Measurements from ENCODE around the gene NRXN3. TPM values are rescaled to one million over a fixed set of nuclear protein-coding genes. Genes with fewer than 3 reads are reported as not detected.

The NRXN3 gene
- total RNA-seq, 1 donor from 2014 or later = 8.7 TPM

DNA sequence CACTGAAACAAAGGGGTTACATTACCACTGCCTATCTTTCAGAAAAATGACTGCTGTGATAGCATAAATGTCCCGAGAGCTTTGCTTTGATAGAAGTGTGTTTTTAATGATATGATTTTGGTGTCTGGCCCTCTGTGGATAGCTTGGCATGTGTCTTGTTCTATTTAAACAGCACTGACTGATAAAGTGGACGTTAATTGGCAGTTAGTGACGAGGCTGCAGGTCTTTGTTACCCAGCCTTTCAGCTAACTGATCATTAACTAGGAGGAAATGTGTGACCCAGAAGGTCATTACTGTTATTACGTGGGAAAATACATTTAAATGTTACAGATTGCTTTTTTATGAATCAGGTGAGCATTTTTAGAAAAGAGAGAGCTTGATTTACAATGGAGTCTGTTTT, 1612.9 kb downstream of the NRXN3 start:
- no peak for DNase-seq (ENCODE audit: low spot score)

DNA sequence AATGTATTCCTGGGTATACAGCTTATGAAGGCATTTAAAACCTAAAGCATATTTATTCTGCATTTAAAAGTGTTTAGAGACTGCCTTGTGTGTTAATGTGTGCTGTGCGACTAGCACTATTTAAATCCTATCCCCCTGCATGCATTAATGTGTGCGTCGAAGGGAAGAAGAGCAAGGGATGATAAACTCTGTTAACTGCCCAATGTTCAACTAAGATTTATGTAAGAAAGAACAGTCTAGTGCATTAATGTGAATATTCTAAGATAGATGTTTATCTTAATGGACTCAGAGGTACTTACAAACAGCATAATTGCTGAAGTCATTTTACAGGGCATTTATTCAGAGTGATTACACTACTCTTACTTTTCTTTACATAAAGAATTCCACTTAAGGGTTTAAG, 1616.3 kb downstream of the NRXN3 start:
- DNase-seq (ENCODE audit: low spot score) = no peak

DNA sequence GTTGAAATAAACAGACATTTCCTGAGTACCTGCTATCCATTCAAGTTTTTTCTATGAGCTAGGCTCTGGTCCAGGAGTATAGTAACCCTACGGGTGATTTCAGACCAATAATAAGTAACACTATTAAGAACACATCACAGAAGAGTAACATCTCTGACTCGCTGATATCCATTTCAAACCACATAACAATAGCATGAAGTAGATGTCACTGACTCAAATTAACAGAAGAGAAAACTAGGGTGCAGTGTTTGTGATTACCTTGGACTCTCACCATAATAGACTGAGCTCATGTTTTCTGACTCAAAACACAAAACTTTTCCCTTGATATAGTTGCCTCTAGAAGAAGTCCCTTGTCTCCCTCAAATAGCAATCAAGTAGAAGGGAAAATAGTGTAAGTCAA, 1618.2 kb downstream of the NRXN3 start:
- DNase-seq (ENCODE audit: low spot score) = no peak

DNA sequence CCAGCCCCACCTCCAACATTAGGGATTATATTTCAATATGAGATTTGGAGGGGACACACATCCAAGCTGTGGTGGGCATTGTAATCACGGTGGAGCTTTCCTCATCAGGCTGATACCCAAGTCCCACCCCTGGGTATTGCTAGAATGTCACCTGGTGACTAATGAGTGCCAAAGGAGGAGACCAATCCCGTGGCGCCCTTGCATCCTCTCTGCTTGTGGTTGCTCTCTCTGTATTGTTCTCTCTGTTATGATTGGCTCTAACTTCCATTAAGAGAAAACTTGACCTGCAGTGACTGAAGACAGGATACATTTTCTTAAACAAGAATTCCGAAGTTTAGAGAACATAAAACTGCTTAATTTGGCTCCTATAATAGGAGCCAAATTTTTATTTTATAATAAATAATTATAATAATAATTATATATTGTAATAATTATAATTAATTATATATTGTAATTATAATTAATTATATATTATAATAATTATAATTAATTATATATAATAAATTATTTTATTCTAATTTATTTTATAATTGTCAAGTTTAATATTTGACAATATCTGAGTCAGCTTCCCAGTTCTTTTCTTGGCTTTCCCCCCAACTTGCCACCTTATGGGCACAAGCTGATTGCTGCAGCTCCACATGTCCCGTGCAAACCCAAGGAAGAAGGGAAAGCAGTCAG, 1621.0 kb downstream of the NRXN3 start:
- DNase-seq (ENCODE audit: low spot score) = no peak

DNA sequence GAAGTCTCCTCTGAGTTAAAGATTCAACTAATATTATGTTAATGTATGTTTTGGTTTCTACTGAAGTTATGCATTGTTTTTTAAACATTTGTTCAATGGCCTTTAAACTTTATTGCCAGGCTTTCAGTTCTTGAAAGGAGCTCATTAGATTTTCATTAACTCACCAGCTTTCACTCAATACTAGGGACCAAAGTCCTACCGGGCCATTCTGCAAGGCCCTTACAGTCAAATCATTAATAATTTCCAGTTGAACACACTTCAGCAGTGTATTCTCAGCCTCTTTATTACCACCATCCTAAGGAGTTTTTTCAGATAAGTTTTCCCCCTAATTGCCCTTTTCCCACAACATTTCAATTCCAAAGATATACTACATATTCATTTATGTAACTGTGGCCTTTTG, 1631.9 kb downstream of the NRXN3 start:
- DNase-seq (ENCODE audit: low spot score) = no peak

DNA sequence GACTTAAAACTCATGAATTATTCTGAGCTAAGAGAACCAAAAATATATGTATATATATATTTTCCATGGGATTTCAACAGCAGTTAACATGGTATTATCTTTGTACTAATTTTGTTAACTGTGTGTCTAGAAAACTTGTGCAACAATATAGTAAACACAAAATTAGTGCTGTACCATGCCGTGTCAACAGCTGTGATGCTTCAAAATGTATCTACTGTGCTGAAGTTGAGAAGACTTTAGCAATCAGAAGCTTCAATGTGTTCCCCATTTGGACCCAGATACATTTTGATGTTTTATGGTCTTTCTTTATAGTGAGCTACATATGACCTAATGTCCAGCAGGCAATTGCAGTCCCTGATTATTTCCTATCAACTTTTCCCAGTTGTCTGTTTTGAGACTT, 1635.5 kb downstream of the NRXN3 start:
- DNase-seq (ENCODE audit: low spot score) = no peak

DNA sequence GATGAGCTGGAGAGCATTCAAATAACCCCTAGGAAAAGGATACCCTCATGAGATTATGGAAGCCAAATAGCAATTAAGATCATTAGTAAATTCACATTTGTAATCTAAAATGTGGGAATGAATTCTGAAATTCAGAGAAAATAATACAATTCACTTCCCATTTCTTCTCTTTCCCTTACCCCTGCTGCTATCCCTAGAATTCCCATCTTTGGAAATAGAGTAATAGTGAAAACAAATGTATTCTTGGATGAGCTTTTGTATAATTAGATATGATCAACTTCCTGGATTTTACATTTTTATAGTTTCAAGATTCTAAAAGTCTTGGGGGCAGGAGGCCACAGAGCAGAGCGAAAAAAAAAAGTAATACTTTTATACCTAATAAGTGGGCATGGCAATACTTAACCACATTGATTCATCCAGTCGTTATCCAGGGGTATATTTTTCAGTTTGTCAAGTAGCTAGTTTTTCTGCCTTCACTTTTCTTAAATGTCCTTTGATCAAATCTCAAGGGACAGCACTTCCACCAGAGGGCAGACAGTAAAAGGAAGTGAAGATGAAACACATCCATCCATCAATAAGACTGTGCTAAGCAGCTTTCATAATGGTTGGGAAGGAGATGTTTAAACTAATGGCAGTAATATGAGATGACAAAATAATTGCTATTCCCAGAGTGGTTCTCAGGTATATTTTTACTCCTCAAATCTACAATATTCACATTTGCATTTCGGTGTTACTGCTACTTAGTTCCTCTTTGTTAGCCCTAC, 1639.9 kb downstream of the NRXN3 start:
- no peak for DNase-seq (ENCODE audit: low spot score)

DNA sequence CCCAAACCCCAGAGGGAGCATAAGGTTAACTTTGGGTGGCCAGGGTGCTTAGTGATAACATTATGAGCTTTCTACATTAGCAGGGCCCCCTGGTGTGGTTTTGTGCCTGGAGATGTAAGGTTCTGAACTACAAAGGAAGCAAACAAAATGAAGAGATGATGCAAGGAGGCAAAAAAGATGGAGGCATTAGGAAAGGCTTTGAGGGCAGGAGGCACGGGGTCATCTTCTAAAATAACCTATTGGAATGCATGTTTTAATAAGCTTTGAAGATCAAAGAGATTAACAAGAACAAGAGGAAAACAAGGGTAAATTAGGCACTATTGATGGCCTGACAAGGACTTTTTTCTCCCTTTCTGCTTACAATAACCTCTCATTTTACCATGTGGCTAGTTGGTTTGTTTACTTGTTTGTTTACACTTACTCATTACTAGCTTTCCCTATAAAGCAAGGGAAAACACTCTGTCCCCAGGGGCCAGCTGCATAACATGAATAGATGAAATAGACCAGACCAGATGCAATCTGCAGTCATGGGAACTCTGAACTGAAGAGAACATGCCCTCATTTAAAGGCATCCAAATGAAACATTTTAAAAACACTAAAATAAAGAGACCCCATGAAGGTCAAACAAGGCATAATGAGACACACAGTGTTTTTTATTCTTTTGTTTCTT, 1650.8 kb downstream of the NRXN3 start:
- DNase-seq (ENCODE audit: low spot score) = no peak

DNA sequence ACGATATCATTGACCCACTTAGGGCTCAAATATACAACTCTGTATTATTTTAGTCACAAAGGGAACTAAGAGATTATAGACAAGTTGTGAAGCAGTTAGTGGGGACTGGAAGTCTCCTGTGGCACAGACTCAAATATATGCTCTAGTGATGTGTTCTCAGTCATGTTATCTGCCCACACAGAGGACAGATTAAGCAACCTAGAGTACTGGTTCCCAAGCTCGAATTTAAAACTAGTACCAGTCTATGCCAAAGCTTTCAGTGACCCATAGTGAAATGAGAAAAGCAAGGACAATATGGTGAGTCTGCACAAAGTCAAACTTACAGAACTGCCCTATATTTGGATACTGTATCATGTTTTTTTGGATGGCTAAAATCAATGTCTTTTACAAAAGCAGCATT, 1651.9 kb downstream of the NRXN3 start:
- no peak for DNase-seq (ENCODE audit: low spot score)

DNA sequence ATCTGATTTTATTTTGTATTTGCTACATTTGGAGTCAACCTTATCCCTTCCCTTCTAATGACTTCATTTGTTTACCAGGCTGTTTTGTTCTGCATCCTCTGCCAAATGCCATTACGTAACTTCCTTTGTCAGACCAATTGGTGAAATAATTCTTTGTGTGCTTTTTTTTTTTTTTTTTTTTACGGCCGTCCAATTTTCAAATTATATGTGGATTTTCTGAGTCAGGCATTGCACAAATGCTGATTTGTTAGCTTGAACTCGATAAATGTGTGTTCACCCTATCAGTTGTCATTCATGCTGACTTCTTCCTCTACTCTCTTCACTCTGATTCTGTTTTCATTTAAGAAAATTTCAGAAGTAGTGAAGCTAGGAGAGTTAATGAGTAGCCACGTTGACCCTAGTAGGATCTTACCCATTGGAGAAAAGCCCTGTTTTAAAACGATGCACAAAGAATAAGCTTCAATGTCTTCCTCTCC, 1654.9 kb downstream of the NRXN3 start:
- no peak for DNase-seq (ENCODE audit: low spot score)

DNA sequence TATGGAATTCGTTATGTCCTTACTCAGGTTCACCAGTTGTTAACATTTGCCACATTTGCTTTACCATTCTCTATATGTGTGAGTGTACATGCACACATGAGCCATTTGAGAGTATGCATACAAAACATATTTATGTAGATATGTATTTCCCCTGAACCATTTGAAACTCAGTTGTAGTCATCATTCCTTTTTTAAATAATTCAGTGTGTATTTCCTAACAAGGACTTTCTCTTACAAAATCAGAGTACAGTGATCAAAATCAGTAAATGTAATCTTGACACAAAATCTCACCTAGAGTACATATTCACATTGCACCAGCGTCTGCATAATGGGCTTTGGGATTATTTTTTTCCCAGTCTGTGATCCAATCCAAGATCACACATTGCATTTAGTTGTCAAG, 1656.2 kb downstream of the NRXN3 start:
- DNase-seq (ENCODE audit: low spot score) = no peak

DNA sequence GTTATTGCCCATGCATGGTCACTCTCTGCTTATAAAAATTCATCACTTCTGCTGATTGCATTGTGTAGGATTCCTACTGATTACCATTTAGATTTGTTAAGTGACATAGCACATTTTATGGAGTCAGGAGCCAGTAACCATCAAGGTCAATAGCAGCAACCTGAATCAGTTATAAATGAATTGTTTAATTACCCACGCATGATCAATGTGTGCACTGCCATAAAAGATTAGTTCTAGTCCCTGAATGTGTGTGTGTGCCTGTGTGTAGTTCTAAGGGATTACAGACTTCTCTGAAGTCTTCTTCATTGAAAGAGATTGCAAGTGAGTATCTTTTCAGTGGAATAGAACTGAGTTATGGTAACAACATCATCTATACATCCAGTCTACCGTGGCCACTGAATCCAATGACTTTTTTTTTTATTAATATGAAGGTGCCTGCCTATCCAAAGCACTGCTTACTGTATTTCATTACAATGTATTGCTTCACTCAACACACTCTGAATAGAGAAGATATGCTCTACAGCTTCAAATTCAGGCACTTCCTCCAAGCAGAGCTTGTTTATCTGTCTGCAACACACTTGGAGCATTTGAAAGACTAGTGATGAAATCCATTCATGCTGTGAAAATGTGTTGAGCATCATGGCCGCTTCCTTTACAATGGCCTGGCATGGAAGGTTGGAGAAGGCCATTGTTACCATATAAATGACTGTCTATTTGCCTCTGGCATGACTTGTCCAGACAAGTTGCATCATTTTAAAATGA, 1659.4 kb downstream of the NRXN3 start:
- DNase-seq (ENCODE audit: low spot score) = no peak

DNA sequence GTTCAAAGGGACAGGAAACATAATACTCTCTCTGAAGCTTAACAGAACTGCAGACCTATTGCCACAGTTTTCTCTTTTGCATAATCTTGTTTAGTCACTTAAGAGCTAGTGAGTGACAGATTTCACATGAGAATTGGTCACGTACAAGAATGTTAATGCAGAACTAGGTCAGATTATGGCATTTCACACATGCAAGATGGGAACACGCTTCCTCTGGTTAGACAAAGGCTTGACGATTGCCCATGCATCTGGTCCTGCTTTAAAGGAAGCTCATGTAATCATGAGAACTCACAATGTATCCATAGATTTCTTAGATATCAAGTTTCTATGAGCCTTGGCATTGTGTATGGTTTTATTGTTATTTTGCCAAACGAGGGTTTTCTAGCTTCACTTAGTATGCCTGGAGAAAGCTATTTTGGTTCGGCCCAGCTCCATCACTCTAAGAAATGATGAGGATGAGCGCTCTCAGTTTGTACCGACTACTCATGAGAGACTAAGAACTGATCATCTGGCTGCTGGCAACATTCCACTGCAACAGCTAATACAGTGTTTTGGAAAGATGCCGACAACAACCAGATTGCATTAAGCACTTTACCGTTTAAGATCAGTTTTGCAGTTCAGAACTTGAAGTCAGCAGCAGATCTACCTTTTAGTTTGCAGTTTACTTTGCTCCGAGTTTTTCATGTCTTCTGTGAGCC, 1661.2 kb downstream of the NRXN3 start:
- DNase-seq (ENCODE audit: low spot score) = peak; percentile 54

DNA sequence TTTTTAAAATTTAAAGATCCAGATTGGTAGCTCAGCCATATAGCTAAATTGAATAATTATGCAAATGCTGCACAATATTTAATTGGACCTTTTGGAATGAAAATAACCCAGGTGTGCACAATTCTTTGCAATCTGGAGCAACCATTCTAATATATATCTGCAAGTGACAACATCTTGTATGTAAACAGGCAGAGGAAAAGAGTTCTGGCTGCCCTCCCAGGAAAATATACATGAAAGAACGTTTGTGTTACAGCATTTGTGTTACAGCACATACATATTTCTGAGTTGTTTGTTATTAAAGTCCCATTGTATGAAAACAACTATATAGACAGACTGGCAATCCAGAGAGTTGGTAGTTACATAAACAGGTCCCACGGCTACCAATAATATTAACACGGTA, 1663.6 kb downstream of the NRXN3 start:
- no peak for DNase-seq (ENCODE audit: low spot score)

DNA sequence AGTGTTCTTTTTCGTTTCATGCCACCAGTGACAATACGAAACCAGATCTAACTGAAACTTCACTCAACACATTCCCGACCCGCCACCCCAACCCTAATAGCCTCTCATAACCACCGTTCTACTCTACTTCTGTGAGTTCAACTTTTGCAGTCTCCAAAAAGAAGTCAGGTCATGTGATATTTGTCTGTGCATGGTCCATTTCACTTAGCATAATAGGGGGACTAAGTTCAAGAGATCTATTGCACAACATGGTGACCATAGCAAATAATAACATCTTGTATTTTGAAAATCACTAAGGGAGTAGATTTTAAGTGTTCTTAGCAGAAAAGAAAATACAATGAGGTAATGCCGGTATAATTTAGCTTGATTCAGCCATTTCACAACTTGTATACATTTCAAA, 1664.7 kb downstream of the NRXN3 start:
- no peak for DNase-seq (ENCODE audit: low spot score)

DNA sequence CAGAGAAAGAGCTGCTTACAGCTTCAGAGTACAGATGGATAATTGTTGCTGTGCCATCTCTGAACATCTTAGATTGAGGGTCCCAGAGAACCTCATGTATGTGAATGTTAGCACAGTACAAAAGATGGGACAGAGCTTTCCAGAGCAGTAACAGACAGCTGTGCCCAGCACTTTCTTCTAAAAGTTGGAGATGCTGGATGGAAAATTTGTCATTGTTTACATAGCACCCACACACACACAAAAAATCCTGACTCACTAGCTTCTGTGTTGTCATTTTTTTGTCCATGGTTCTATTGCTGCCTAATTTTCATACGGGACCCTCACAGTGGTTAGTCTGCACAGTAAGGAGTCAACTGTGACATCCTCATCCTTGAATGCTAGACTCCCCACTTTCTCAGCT, 1666.4 kb downstream of the NRXN3 start:
- no peak for DNase-seq (ENCODE audit: low spot score)

DNA sequence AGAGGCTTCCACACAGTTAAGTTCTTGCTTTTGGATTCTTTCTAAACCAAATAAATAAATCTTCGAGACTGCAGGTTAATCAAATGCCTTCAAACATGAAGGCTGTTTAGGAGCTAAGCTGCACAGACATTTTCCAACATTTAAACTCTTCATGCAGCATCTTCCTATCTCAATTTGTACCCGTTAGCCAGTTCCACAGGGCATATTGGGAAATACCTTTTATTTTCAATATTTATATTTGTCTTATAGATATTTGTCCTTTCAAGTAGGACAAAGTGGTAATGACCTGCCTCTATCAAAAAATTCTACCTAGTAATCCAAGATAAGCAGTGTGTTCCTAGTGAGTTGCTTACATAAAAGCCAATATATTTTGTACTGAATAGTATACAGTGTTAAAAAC, 1667.5 kb downstream of the NRXN3 start:
- no peak for DNase-seq (ENCODE audit: low spot score)

DNA sequence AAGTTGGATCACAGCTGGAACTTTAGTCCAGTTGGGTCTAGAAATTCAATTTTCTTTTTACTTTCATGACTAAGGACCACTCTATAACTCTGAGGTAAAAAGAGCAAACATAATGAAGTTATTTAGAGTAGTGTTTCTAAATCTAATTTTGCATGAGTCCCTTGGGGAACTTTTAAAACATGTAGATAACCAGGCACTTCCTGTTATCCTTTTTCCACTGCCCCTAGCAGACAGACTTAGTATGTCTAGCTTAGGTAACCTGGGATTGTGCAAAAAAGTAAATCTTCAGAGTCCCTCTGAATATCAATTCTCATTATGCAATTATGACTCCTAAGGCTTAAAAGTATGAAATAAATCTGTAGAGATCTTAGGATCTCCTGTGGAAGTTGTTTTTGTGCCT, 1669.9 kb downstream of the NRXN3 start:
- DNase-seq (ENCODE audit: low spot score) = peak; percentile 60

DNA sequence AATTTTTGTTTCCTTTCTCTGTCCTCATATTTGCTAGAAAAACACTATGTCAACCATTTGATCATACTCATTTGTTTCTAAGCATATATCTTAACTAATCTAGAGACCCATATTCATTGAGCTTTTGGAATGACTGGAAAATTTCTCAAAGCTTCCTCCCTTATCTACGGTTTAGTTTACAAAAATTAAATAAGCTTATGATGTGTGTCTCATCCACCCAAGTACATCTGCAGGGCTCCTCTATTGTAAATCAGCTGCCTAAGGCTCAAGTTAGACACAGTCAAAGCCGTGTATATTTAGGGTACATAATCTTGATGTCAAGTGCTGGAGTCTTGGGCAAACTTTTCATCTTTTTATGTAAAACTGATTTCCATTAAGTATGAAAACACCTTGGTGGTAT, 1670.7 kb downstream of the NRXN3 start:
- peak; percentile 69 for DNase-seq (ENCODE audit: low spot score)

DNA sequence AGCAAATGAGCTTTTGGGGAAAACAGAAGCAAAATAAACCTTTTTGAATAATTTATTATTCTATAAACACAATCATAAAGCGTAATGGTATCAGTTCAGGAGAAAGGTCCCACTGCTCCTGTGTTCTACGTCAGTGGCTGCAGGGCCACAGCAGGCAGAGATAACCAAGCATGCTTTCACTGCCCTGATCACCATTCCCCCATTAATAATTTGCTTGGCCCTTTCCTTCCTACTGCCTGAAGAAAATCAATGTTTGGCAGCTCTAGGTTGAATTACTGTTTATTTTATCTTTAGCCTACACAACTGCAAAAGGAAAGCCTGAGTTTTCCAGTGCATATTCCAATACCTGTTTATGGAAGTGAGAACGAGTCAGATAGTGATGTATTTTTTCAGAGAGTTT, 1671.3 kb downstream of the NRXN3 start:
- no peak for DNase-seq (ENCODE audit: low spot score)

DNA sequence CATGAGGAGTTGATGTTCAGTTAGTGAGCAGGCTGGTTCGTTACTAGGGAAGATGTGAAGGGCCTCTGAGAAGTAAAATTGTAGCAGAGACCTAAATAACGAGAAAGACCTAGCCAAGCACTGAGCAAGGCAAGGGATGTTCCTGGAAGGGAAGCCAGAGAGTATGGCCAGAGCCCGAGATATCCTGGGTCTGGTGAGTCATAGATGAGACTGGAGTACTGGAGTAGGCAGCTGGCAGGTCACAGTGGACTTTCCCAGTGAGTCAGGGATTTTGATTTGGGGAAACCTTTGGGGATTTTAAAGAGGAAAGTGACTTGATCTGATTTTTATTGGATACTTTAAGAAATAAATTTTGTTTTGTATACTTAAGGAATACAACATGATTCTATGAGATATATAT, 1672.1 kb downstream of the NRXN3 start:
- peak; percentile 61 for DNase-seq (ENCODE audit: low spot score)
